Hematopoietic multipotent progenitor cell treated with erythropoietin and hydrocortisone succinate and interleukin-3 and kit ligand, for 15 days (in vitro differentiated cells): ENCODE data around the gene EPB41L4A.

ENCODE experiments used
- DNase-seq: peaks from one replicate; pipeline ENCODE4 v3.0.0-alpha.2; 2015; ENCODE audit warnings: low spot score

The EPB41L4A gene

GRCh38 chr5:112308608-112309007, 110.5 kb downstream of the EPB41L4A start:
- DNase-seq: no peak

GRCh38 chr5:112306956-112307355, 112.1 kb downstream of the EPB41L4A start:
- no peak for DNase-seq

- DNase-seq: no peak
Measured at GRCh38 chr5:112304743-112305142, 114.3 kb downstream of the EPB41L4A start.

- no peak for DNase-seq
Measured at GRCh38 chr5:112303685-112304084, 115.4 kb downstream of the EPB41L4A start.

- DNase-seq: no peak
Measured at GRCh38 chr5:112294126-112294525, 125.0 kb downstream of the EPB41L4A start.

GRCh38 chr5:112293587-112293986, 125.5 kb downstream of the EPB41L4A start:
- no peak for DNase-seq

- no peak for DNase-seq
Measured at GRCh38 chr5:112290691-112291090, 128.4 kb downstream of the EPB41L4A start.

- DNase-seq: no peak
Measured at GRCh38 chr5:112289465-112289864, 129.6 kb downstream of the EPB41L4A start.

GRCh38 chr5:112283943-112284929, 134.8 kb downstream of the EPB41L4A start:
- no peak for DNase-seq

GRCh38 chr5:112283034-112283582, 136.0 kb downstream of the EPB41L4A start:
- no peak for DNase-seq

GRCh38 chr5:112279082-112279481, 140.0 kb downstream of the EPB41L4A start:
- DNase-seq: no peak

GRCh38 chr5:112276991-112277390, 142.1 kb downstream of the EPB41L4A start:
- no peak for DNase-seq

- DNase-seq: no peak
Measured at GRCh38 chr5:112275671-112276070, 143.4 kb downstream of the EPB41L4A start.

- DNase-seq: no peak
Measured at GRCh38 chr5:112270299-112271293, 148.5 kb downstream of the EPB41L4A start.

GRCh38 chr5:112267231-112267630, 151.8 kb downstream of the EPB41L4A start:
- no peak for DNase-seq

GRCh38 chr5:112264666-112265065, 154.4 kb downstream of the EPB41L4A start:
- DNase-seq: no peak

GRCh38 chr5:112264151-112264550, 154.9 kb downstream of the EPB41L4A start:
- DNase-seq: no peak

GRCh38 chr5:112263469-112263868, 155.6 kb downstream of the EPB41L4A start:
- no peak for DNase-seq

GRCh38 chr5:112258571-112258970, 160.5 kb downstream of the EPB41L4A start:
- DNase-seq: no peak

GRCh38 chr5:112257976-112258375, 161.1 kb downstream of the EPB41L4A start:
- DNase-seq: no peak

- no peak for DNase-seq
Measured at GRCh38 chr5:112257005-112257404, 162.1 kb downstream of the EPB41L4A start.

GRCh38 chr5:112254303-112254702, 164.8 kb downstream of the EPB41L4A start:
- DNase-seq: no peak
